ENCODE results near the gene RCAN2. TPM values are rescaled to one million over a fixed set of nuclear protein-coding genes. Genes with fewer than 3 reads are reported as not detected.

RCAN2 gene
- total and polyA plus RNA-seq, 4 donors = 4.5 to 16.7 (median 4.8) TPM

DNA sequence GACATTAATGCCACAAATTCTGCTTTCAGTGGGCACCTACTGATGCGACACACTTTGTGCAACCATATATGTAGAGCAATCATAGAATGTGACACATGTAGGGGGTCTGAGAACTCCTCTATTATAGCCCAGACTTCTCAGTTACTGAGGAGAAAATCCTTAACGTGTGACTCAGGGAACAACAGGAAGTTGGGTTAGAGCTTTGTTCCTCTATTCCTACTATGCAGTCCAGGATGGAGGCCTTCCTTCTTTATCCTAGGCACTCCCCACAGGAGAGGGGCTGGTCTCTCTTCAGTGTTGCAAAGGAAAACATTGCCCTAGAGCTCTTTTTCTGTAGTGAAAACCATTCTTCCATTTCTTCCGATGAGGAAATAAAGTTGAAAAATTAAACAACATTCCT lies 39.6 kb upstream of the RCAN2 start:
- Histone ChIP-seq H3K27me3 (ENCODE audit: control insufficient read depth in 3 of 3, insufficient read depth in 3 of 3, low read length in 2 of 3) (no peaks in the 10 kb centered on the region), H3K9me3 (ENCODE audit: control insufficient read depth in 4 of 4, insufficient read depth in 3 of 4, low read length in 3 of 4) (peaks cover 0 to 3% (median 0%) of the 10 kb centered on the region in 4 donors), H3K9ac (ENCODE audit: insufficient read depth in 1 of 2, low read length in 2 of 2) (no peak overlapping the region), H3K27ac (ENCODE audit: low read depth in 1 of 2, low read length in 1 of 2) (no peak overlapping the region), H3K4me1 (ENCODE audit: control insufficient read depth in 5 of 5, insufficient read depth in 5 of 5, low read length in 5 of 5) (no peaks in the 10 kb centered on the region), H3K4me3 (no peak overlapping the region), H3K36me3 (ENCODE audit: control insufficient read depth in 4 of 4, insufficient read depth in 4 of 4, low read length in 4 of 4) (no peaks in the 10 kb centered on the region)
- DNase-seq (no peak), ATAC-seq (ENCODE audit: insufficient read depth, low FRiP score) (no peak)
- TF ChIP-seq, protein P1, sequence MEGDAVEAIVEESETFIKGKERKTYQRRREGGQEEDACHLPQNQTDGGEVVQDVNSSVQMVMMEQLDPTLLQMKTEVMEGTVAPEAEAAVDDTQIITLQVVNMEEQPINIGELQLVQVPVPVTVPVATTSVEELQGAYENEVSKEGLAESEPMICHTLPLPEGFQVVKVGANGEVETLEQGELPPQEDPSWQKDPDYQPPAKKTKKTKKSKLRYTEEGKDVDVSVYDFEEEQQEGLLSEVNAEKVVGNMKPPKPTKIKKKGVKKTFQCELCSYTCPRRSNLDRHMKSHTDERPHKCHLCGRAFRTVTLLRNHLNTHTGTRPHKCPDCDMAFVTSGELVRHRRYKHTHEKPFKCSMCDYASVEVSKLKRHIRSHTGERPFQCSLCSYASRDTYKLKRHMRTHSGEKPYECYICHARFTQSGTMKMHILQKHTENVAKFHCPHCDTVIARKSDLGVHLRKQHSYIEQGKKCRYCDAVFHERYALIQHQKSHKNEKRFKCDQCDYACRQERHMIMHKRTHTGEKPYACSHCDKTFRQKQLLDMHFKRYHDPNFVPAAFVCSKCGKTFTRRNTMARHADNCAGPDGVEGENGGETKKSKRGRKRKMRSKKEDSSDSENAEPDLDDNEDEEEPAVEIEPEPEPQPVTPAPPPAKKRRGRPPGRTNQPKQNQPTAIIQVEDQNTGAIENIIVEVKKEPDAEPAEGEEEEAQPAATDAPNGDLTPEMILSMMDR (IDR thresholded peaks at IDR 0.05; ENCODE audit: control extremely low read depth, extremely low read depth) = no peak
- WGBS, 2 donors = 70% methylated on average over 3 of the region's 3 CpGs

DNA sequence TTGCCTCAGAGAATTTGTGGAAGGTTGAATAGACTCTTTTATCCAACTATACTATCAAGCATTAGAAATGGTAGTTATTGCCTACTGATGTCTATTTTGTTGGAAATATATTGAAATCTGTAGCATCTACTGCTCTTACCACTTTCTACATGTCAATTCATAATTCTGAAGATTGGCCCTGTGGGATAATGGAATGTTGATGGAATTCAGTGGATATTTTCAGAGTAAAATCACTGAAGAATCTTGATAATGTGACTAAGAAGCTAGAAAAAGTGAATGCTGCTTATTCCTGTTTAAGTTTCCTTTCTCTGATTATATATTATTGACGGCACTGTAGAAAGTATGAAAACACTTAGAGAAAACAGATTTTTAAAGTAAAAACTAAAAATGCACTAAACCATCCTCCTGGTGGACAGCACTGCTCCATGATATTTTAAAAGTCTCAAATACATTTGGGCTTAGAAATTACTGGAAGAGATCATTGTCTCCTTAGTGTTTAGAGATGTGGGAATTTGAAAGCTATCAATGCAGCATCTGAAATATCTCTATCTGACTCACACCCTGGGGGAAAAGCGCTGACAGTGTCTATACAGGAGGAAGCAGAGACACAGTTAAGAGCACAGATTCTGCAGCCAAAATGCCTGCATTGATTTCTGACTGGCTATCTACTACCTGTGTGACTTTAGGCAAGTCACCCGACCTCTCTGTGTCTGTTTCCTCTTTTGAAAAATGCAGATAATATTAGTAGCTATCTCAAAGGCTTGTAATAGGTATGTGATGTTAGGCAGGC lies 37.9 kb upstream of the RCAN2 start:
- ATAC-seq (ENCODE audit: insufficient read depth, low FRiP score) (no peak), DNase-seq (no peak)
- TF ChIP-seq, protein P1 (IDR thresholded peaks at IDR 0.05; ENCODE audit: control extremely low read depth, extremely low read depth) = no peak
- H3K36me3 ChIP-seq (ENCODE audit: control insufficient read depth in 4 of 4, insufficient read depth in 4 of 4, low read length in 4 of 4) = no peaks in the 10 kb centered on the region
- no peak overlapping the region for H3K4me3 ChIP-seq
- peaks cover 0 to 3% (median 0%) of the 10 kb centered on the region in 4 donors for H3K9me3 ChIP-seq (ENCODE audit: control insufficient read depth in 4 of 4, insufficient read depth in 3 of 4, low read length in 3 of 4)
- no peaks in the 10 kb centered on the region for H3K4me1 ChIP-seq (ENCODE audit: control insufficient read depth in 5 of 5, insufficient read depth in 5 of 5, low read length in 5 of 5)
- no peak overlapping the region for H3K9ac ChIP-seq (ENCODE audit: insufficient read depth in 1 of 2, low read length in 2 of 2)
- H3K27ac ChIP-seq (ENCODE audit: low read depth in 1 of 2, low read length in 1 of 2) = no peak overlapping the region
- no peaks in the 10 kb centered on the region for H3K27me3 ChIP-seq (ENCODE audit: control insufficient read depth in 3 of 3, insufficient read depth in 3 of 3, low read length in 2 of 3)
- 84% methylated on average over 3 of the region's 3 CpGs for WGBS, 2 donors

DNA sequence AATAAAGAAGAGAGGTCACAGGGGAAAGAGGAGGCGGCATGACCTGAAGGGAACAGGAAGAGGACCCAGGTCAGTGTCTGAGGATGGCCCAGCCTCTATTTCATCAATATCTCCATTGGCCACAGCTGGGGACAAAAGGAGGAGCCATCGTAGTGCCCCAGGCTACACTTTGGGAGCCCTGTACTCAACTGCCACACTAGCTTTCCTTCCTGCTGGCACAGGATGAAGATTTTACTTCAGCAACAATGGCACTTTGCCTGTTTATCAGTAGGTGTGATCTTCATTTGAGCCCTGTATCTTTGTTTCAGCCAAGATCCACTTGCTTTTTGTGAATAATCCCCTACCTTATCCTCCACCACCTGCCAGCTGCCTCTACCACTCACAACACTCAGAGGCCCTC lies 35.4 kb upstream of the RCAN2 start:
- DNase-seq (no peak), ATAC-seq (ENCODE audit: insufficient read depth, low FRiP score) (no peak)
- Histone ChIP-seq H3K9me3 (ENCODE audit: control insufficient read depth in 4 of 4, insufficient read depth in 3 of 4, low read length in 3 of 4) (no peaks in the 10 kb centered on the region), H3K4me1 (ENCODE audit: control insufficient read depth in 5 of 5, insufficient read depth in 5 of 5, low read length in 5 of 5) (peaks cover 0 to 2% (median 0%) of the 10 kb centered on the region in 5 donors), H3K36me3 (ENCODE audit: control insufficient read depth in 4 of 4, insufficient read depth in 4 of 4, low read length in 4 of 4) (no peaks in the 10 kb centered on the region), H3K4me3 (no peak overlapping the region), H3K9ac (ENCODE audit: insufficient read depth in 1 of 2, low read length in 2 of 2) (no peak overlapping the region), H3K27me3 (ENCODE audit: control insufficient read depth in 3 of 3, insufficient read depth in 3 of 3, low read length in 2 of 3) (no peaks in the 10 kb centered on the region), H3K27ac (ENCODE audit: low read depth in 1 of 2, low read length in 1 of 2) (no peak overlapping the region)
- TF ChIP-seq, protein P1 (IDR thresholded peaks at IDR 0.05; ENCODE audit: control extremely low read depth, extremely low read depth) = no peak
- WGBS, 2 donors = 87% methylated on average over 2 of the region's 2 CpGs
